GM12874 (cell line): ENCODE data around the gene DCAF8L2.

Experiments
- TF ChIP-seq, protein P1 (sequence below): IDR thresholded peaks from 2 replicates; pipeline ENCODE4 v1.5.1; 2011; ENCODE audit warnings: low read depth, mild to moderate bottlenecking, control low read depth, low read length, moderate library complexity; ENCODE audit not compliant: insufficient read depth

DCAF8L2 gene

DNA sequence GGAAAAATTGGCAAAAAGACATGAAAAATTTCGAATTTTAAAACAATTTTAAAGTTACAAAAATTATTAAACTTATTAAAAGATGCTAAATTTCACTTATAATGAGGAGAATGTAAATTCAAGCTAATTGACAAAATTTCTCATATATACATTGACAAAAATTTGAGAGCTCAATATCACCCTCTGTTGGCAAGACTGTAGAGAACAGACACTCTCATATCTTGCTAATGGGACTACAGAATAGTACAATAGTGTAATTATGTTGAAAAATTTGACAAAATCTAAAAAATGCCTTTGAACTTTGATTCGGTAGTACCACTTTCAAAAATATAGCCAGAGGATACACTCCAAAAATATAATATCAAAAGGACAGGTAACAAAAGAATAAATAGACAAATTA lies 29.8 kb downstream of the DCAF8L2 start:
- TF ChIP-seq, protein P1, sequence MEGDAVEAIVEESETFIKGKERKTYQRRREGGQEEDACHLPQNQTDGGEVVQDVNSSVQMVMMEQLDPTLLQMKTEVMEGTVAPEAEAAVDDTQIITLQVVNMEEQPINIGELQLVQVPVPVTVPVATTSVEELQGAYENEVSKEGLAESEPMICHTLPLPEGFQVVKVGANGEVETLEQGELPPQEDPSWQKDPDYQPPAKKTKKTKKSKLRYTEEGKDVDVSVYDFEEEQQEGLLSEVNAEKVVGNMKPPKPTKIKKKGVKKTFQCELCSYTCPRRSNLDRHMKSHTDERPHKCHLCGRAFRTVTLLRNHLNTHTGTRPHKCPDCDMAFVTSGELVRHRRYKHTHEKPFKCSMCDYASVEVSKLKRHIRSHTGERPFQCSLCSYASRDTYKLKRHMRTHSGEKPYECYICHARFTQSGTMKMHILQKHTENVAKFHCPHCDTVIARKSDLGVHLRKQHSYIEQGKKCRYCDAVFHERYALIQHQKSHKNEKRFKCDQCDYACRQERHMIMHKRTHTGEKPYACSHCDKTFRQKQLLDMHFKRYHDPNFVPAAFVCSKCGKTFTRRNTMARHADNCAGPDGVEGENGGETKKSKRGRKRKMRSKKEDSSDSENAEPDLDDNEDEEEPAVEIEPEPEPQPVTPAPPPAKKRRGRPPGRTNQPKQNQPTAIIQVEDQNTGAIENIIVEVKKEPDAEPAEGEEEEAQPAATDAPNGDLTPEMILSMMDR, result peak; percentile 8; the same call in 1 of the 2 replicates

GRCh38 chrX:27622883-27623282 lies 32.7 kb downstream of the DCAF8L2 start:
- TF ChIP-seq, protein P1, result no peak

DNA sequence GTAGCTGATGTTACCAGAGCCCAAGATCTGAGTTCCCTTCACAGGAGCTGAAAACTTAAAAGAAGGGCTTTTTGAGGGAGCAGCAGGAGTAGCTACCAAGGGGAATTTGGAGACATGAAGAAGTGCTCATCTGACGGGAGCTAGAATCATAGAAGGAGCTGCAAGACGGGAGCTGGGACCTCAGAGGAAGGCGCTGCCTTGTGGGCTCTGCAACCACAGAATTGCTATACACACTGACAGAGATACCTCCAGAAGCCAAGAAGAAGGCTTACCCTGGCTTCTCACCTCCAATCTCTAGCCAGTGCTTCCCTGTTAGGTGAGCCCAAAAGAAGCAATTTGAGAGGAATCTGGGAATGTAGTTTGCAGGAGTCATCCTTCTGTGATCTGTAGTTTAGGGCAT lies 35.9 kb downstream of the DCAF8L2 start:
- TF ChIP-seq, protein P1, result no peak

DNA sequence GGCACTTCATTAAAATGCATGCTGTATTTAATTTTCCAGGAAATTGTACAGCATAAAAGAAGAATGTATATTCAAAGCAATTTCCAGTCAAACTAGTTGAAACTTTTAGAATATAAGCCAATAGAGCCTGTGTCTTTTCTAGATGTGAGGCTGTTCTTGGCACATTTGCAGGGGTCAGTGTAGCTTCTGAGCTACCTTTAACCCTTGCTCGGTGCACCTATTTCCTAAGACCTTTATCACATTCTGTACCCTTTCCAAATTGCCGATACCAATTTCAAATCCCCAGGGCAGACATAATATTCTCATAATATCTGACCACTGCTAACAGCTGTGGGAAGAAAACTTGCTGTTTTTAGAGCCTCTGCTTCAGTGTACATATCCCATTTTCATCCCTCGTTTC lies 43.2 kb downstream of the DCAF8L2 start:
- TF ChIP-seq, protein P1, result no peak

DNA sequence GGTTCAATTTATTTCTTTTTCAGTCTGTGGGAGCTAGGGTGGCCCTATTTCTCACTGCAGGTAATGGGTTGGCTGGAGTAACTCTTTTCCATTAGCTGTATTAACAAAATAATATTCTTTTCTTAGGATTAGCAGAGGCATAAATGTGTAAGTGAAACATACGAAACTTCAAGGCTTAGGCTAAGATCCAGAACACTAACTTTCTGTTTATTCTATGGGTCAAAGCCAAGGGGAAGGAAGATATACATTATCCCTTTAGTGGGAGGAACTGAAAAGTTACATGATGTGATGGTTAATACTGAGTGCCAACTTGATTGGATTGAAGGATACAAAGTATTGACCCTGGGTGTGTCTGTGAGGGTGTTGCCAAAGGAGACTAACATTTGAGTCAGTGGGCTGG lies 66.4 kb downstream of the DCAF8L2 start:
- TF ChIP-seq, protein P1, result no peak

DNA sequence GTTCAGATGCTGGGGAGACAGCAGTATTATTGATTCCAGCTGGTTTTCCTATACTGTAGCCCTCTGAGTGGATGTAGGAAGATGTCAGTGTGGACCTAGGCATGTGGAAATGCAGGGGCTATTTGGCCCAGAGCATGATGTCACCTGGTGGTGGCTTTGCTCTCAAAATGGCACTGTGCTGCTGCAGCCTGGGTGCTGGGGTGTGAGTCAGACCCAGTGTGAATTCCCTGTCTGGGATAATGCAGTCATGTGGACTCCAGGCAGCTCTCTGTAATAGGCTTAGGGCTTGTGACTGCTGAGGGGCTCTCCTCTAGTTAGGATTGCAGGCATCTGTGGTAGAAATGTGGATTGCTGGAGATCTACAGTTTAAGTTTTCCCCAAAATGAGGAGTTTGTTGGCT lies 70.7 kb downstream of the DCAF8L2 start:
- TF ChIP-seq, protein P1, result no peak

DNA sequence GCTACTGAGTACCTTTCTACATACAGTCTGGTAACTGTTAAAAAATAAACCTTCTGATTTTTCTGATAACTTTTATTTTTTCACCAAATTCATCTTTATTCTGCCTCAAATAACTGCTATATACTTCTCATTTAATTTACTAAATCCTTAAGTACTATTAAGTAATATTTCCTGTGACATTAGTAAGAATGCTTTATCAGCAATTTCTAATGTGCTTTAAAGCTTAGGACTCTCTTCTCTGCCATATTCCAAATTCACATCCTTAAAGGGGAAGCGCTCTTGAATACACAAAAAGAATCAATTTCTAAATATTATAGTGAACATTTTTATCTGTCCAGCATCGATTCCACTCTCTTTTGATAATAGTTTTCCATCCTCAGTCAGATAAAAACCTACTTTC lies 81.1 kb downstream of the DCAF8L2 start:
- TF ChIP-seq, protein P1, result no peak

- TF ChIP-seq, protein P1, result no peak
These were observed 84.3 kb downstream of the DCAF8L2 start for GRCh38 chrX:27674491-27674890.
